ENCODE results near the gene RAB32. TPM values are rescaled to one million over a fixed set of nuclear protein-coding genes. Genes with fewer than 3 reads are reported as not detected.
"Not testable (repeated sequence)": the region's sequence is repeated elsewhere in the genome, so short reads cannot be mapped to it uniquely, and the experiment has no call there.

RAB32 gene
- total RNA-seq, 1 donor from 2014 or later: 1.1 TPM

DNA sequence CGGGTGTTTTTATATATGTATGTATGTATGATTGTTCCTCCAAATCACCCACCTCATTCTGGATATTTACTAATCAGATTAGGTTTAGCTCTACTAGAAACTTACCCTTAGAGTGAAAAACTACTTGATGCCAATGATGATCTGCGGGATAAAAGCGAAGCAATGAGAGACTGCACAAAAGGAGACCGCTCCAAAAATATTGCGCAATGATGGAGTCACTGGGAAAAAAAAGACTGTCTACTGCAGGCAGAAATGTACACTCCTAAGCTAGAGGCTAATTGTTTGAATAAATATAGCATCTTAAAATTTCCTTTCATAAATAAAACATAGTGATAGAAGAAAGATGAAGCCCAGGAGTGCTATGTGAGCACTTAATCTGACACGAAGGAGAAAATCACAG is 7.3 kb downstream of the RAB32 start:
- no peaks in the 10 kb centered on the region for H3K9me3 Mint-ChIP-seq
- H3K27me3 Mint-ChIP-seq (ENCODE audit: insufficient read depth): peaks cover 8% of the 10 kb centered on the region
- H3K4me1 Mint-ChIP-seq (ENCODE audit: low read depth): no peaks in the 10 kb centered on the region
- no peaks in the 10 kb centered on the region for H3K36me3 Mint-ChIP-seq (ENCODE audit: low read depth)
- intact Hi-C loops (cut with micrococcal nuclease): no loop called here
- no peak overlapping the region for H3K4me3 Mint-ChIP-seq
- no peak overlapping the region for H3K27ac Mint-ChIP-seq
- no peak for DNase-seq (ENCODE audit: low spot score)

DNA sequence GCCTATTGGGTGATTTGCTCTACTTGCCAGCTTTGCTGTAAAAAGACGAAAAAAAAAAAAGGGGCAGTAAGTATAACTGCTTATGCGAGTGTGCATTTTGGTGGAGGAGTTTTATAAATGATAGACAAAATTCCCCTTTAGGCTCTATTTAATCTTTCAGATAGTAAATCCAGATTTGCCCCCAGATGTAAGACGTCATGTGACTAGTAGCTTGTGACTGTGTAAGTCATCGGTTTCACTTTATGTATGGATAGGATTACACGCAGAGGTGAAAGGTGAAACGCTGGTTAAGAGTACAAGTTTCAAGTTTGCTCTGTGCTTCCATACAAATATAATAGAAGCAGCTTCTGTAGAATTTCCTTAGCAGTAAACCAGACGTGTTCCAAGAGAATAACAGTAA is 7.9 kb downstream of the RAB32 start:
- peaks cover 8% of the 10 kb centered on the region for H3K27me3 Mint-ChIP-seq (ENCODE audit: insufficient read depth)
- H3K27ac Mint-ChIP-seq: no peak overlapping the region
- intact Hi-C loops (cut with micrococcal nuclease): no loop called here
- DNase-seq (ENCODE audit: low spot score): no peak
- no peaks in the 10 kb centered on the region for H3K4me1 Mint-ChIP-seq (ENCODE audit: low read depth)
- no peaks in the 10 kb centered on the region for H3K9me3 Mint-ChIP-seq
- H3K4me3 Mint-ChIP-seq: no peak overlapping the region
- no peaks in the 10 kb centered on the region for H3K36me3 Mint-ChIP-seq (ENCODE audit: low read depth)

DNA sequence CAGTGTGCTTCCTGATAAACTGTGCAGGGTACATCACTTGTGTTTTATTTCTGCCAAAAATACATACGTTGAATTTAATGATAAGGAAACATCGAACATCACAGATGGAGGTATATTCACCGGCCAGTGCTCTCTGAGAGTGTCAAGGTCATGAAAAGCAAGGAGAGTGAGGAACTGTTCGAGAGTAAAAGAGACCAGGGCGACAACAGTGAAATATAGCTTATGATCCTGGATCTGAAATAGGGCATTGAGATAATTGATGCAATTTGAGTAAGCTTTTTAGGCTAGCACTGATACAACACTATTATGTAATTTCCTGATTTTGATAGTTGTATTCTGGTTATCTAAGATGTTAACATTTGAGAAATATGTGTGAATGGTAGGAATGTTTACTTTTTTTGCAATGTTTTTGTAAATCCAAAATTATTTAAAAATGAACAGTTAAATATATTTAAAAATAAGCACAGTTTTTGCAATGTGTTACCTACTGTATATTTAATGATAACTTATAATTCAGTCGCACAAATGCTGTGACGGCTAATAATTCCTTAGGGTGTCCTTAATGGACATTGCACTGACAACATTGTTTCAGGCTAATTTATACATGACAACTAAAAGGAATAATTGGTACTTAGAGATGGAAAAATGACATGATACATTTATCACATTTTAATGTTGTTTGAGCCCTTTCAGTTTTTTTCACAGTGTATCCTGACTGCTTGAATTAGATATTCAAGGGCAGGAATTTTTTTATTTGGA is 9.9 kb downstream of the RAB32 start:
- H3K4me3 Mint-ChIP-seq: no peak overlapping the region
- intact Hi-C loops (cut with micrococcal nuclease): no loop called here
- no peaks in the 10 kb centered on the region for H3K27me3 Mint-ChIP-seq (ENCODE audit: insufficient read depth)
- H3K36me3 Mint-ChIP-seq (ENCODE audit: low read depth): no peaks in the 10 kb centered on the region
- H3K27ac Mint-ChIP-seq: no peak overlapping the region
- no peaks in the 10 kb centered on the region for H3K9me3 Mint-ChIP-seq
- DNase-seq (ENCODE audit: low spot score): no peak
- no peaks in the 10 kb centered on the region for H3K4me1 Mint-ChIP-seq (ENCODE audit: low read depth)

DNA sequence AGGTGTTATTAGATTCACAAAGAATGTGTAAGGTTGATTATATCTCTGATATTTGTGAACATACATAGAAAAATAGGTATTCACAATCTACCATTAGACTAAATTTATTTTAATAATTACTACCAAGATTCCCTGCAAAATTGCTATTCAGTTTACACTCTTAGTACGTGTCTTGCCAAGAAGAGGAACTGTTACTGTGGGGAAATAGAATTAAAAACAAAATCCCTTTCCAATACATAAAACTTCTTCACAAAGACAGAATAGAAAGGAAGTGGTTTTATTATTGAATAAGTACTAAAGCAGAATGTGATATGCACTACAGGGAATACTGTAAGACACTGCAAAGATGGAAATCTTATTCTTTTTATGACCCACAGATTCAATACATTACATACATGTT is 17.0 kb downstream of the RAB32 start:
- intact Hi-C loops (cut with micrococcal nuclease): no loop called here
- Mint-ChIP-seq H3K27ac (no peak overlapping the region), H3K4me3 (no peak overlapping the region), H3K36me3 (ENCODE audit: low read depth) (no peaks in the 10 kb centered on the region), H3K9me3 (no peaks in the 10 kb centered on the region), H3K4me1 (ENCODE audit: low read depth) (no peaks in the 10 kb centered on the region), H3K27me3 (ENCODE audit: insufficient read depth) (no peaks in the 10 kb centered on the region)
- no peak for DNase-seq (ENCODE audit: low spot score)

DNA sequence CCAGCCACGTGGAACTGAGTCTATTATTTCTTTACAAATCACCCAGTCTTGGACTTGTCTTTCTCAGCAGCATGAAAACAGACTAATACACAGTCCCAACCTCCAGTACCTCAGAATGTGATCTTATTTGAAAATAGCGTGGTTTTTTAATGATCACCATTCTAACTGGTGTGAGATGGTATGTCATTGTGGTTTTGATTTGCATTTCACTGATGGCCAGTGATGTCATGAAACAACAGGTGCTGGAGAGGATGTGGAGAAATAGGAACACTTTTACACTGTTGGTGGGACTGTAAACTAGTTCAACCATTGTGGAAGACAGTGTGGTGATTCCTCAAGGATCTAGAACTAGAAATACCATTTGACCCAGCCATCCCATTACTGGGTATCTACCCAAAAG is 23.0 kb downstream of the RAB32 start:
- H3K9me3 Mint-ChIP-seq; DNase-seq (ENCODE audit: low spot score); H3K27me3 Mint-ChIP-seq (ENCODE audit: insufficient read depth); H3K27ac Mint-ChIP-seq; H3K4me1 Mint-ChIP-seq (ENCODE audit: low read depth); intact Hi-C loops (cut with micrococcal nuclease); H3K4me3 Mint-ChIP-seq; H3K36me3 Mint-ChIP-seq (ENCODE audit: low read depth): not testable (repeated sequence)

DNA sequence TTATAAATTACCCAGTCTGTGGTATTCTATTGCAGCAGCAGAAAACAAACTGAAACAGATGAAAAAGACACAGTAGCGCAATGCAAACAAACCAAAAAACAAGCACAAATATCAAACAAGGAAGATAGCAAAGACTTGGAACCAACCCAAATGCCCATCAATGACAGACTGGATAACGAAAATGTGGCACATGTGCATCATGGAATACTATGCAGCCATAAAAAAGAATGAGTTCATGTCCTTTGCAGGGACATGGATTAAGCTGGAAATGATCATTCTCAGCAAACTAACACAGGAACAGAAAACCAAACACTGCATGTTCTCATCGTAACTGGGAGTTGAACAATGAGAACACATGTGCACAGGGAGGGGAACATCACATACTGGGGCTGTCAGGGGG is 25.0 kb downstream of the RAB32 start:
- not testable (repeated sequence) for H3K4me3 Mint-ChIP-seq

DNA sequence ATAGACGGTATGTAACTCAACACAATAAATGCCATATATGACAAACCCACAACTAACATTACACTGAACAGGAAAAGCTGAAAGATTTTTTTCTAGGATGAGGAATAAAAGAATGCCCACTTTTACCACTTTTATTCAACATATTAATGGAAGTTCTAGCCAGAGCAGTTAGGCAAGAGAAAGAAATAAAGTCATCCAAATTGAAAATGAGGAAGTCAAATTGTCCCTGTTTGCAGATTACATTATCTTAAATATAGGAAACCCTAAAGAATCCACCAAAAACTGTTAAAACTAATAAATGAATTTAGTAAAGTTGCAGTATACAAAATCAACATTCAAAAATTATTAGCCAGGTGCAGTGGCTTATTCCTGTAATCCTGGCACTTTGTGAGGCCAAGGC is 30.6 kb downstream of the RAB32 start:
- no peaks in the 10 kb centered on the region for H3K9me3 Mint-ChIP-seq
- peaks cover 1% of the 10 kb centered on the region for H3K27me3 Mint-ChIP-seq (ENCODE audit: insufficient read depth)
- intact Hi-C loops (cut with micrococcal nuclease): no loop called here
- H3K27ac Mint-ChIP-seq: no peak overlapping the region
- no peaks in the 10 kb centered on the region for H3K4me1 Mint-ChIP-seq (ENCODE audit: low read depth)
- DNase-seq (ENCODE audit: low spot score): no peak
- no peaks in the 10 kb centered on the region for H3K36me3 Mint-ChIP-seq (ENCODE audit: low read depth)
- no peak overlapping the region for H3K4me3 Mint-ChIP-seq

More for the DNA sequence above, 25.0 kb downstream of the RAB32 start:
- H3K27ac Mint-ChIP-seq; intact Hi-C loops (cut with micrococcal nuclease); H3K27me3 Mint-ChIP-seq (ENCODE audit: insufficient read depth); H3K4me1 Mint-ChIP-seq (ENCODE audit: low read depth); H3K36me3 Mint-ChIP-seq (ENCODE audit: low read depth); DNase-seq (ENCODE audit: low spot score); H3K9me3 Mint-ChIP-seq: not testable (repeated sequence)

DNA sequence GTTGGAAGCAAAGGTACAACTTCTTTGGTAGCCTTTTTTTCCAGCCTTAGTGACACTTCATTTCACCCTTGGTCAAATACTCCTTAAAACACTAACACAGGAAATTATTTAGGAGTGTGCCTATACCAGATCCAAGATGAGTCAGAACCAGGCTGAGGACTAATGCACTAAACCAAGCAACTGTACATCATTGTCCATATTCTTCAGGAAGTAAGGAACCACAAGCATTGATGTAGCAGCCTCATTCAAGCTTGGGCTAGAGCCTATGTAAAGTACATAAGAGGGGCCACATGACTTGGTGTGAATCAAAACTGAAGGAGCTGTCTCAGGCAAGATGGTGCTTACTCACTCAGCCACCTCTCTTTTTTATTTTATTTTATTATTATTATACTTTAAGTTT is 34.4 kb downstream of the RAB32 start:
- Mint-ChIP-seq H3K4me1 (ENCODE audit: low read depth) (no peaks in the 10 kb centered on the region), H3K27me3 (ENCODE audit: insufficient read depth) (no peaks in the 10 kb centered on the region), H3K4me3 (no peak overlapping the region), H3K27ac (no peak overlapping the region), H3K36me3 (ENCODE audit: low read depth) (no peaks in the 10 kb centered on the region), H3K9me3 (no peaks in the 10 kb centered on the region)
- intact Hi-C loops (cut with micrococcal nuclease): no loop called here
- no peak for DNase-seq (ENCODE audit: low spot score)

DNA sequence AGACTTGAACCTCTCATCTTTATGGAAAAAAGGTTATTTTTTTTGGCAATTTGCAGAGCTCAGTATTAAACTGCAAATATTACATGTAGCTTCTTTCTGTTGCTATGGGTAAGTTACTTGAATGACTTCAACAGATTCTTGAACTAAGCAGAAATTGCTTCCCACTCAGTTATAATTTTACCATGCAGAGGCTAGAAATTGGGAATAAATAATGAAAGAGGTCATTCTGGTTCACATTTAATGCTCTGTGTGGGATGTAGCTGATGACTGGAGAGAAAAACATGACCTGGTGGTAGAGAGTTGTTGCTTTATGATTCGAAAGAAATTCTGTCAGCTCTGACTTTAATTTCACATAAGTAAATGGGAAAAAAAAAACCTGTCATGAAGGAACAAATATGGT is 38.3 kb downstream of the RAB32 start:
- Mint-ChIP-seq H3K27ac (no peak overlapping the region), H3K4me1 (ENCODE audit: low read depth) (no peaks in the 10 kb centered on the region), H3K9me3 (no peaks in the 10 kb centered on the region), H3K36me3 (ENCODE audit: low read depth) (no peaks in the 10 kb centered on the region), H3K27me3 (ENCODE audit: insufficient read depth) (no peaks in the 10 kb centered on the region), H3K4me3 (no peak overlapping the region)
- DNase-seq (ENCODE audit: low spot score): no peak
- intact Hi-C loops (cut with micrococcal nuclease): no loop called here

DNA sequence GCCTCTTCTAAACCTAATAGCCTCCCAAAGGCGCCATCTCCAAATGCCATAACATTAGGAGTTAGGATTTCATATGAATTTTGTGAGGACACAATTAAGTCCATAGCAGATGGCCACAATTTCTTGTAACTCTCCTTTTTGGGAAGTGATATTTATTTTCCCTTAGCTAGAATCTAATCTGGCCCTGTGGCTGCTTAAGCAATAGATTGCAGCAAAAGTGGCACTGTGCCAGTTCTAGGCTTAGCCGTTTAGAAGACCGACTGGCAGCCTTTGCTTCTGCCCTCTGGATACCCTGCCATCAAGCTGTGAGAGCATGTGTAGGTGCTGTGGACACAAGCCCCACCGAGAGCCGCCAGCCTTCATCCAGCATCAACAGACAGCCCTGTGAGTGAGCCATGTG is 39.2 kb downstream of the RAB32 start:
- H3K9me3 Mint-ChIP-seq: no peaks in the 10 kb centered on the region
- H3K27me3 Mint-ChIP-seq (ENCODE audit: insufficient read depth): no peaks in the 10 kb centered on the region
- H3K27ac Mint-ChIP-seq: no peak overlapping the region
- H3K36me3 Mint-ChIP-seq (ENCODE audit: low read depth): no peaks in the 10 kb centered on the region
- intact Hi-C loops (cut with micrococcal nuclease): no loop called here
- H3K4me1 Mint-ChIP-seq (ENCODE audit: low read depth): no peaks in the 10 kb centered on the region
- H3K4me3 Mint-ChIP-seq: no peak overlapping the region
- DNase-seq (ENCODE audit: low spot score): no peak

DNA sequence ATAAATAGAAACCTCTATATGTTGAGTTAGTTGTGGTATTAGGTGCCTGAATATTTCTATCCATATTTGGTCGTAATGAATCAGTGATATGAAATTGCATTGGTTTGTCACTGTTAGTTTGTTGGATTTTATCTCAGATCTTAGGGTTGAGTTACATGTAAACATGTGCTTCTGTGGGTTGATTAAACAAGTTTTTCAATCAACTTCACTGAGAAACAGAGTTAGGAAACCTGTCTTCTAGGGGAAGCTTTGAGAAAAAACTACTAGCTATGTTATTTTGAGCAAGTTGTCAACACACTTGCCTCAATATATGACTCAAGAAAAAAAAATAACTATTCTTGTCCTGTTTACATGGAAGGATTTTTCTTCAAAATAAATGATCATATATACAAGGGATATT is 40.3 kb downstream of the RAB32 start:
- Mint-ChIP-seq H3K9me3 (no peaks in the 10 kb centered on the region), H3K4me3 (no peak overlapping the region), H3K27me3 (ENCODE audit: insufficient read depth) (no peaks in the 10 kb centered on the region), H3K4me1 (ENCODE audit: low read depth) (no peaks in the 10 kb centered on the region), H3K27ac (no peak overlapping the region), H3K36me3 (ENCODE audit: low read depth) (no peaks in the 10 kb centered on the region)
- intact Hi-C loops (cut with micrococcal nuclease): no loop called here
- DNase-seq (ENCODE audit: low spot score): no peak

DNA sequence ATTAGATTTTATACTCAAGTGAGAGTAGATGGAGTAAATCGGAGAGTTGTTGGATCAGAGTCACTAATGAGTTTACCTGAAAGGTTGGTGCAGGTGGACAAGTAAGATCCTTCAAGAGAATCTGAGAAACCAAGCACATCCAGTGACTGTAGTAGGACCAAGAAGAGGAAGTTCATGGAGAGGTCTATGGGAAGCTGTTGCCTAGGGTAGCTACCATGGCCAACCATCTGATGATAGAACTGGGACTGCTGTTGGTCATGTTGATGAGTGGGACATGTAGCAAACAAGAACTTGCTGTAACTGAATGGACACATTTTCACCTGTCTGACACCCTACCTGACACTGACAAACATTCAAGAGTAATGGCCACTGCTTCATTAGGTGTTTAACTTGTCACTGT is 43.8 kb downstream of the RAB32 start:
- Mint-ChIP-seq H3K36me3 (ENCODE audit: low read depth) (no peaks in the 10 kb centered on the region), H3K4me3 (no peak overlapping the region), H3K27ac (no peak overlapping the region), H3K9me3 (no peaks in the 10 kb centered on the region), H3K27me3 (ENCODE audit: insufficient read depth) (peaks cover 3% of the 10 kb centered on the region), H3K4me1 (ENCODE audit: low read depth) (no peaks in the 10 kb centered on the region)
- intact Hi-C loops (cut with micrococcal nuclease): no loop called here
- no peak for DNase-seq (ENCODE audit: low spot score)

DNA sequence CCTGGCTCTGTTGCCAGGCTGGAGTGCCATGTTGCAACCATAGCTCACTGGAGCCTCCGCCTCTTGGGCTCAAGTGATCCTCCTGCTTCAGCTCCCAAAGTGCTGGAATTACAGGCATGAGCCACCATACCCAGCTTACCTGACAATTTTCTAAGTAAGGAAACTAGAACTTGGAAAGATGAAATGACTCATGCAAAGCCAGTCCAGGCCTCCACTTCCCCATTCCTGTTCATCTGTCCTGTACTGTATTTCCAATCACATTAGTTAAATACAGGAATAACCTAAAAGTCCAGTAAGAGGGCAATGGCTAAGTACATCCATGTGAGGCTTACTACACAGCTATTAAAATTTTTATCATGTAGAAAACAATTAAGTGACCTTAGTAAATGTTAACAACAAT is 46.9 kb downstream of the RAB32 start:
- intact Hi-C loops (cut with micrococcal nuclease): no loop called here
- Mint-ChIP-seq H3K4me3 (no peak overlapping the region), H3K27ac (no peak overlapping the region), H3K4me1 (ENCODE audit: low read depth) (no peaks in the 10 kb centered on the region), H3K36me3 (ENCODE audit: low read depth) (no peaks in the 10 kb centered on the region), H3K27me3 (ENCODE audit: insufficient read depth) (peaks cover 6% of the 10 kb centered on the region), H3K9me3 (no peaks in the 10 kb centered on the region)
- no peak for DNase-seq (ENCODE audit: low spot score)

DNA sequence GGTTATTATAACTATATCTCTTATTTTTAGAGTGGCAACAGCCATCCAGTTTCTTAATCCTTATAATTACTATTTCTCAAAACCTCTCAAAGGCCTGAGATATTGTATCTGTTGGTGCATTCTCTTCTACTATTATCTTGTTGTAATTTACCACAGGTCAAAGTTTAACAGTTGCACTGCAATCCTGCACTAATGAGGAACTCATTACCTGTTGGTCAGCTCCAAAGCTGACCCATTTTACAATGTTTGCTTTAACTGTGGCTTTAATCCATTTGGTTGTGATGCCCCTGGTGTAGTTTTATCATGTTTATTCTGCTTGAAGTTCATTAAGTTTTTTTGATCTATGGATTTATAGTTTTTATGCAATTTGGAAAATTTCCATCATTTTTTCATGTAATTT is 48.8 kb downstream of the RAB32 start:
- no peak for DNase-seq (ENCODE audit: low spot score)
- Mint-ChIP-seq H3K36me3 (ENCODE audit: low read depth) (no peaks in the 10 kb centered on the region), H3K27ac (no peak overlapping the region), H3K4me1 (ENCODE audit: low read depth) (no peaks in the 10 kb centered on the region), H3K4me3 (no peak overlapping the region), H3K9me3 (no peaks in the 10 kb centered on the region), H3K27me3 (ENCODE audit: insufficient read depth) (peaks cover 6% of the 10 kb centered on the region)
- intact Hi-C loops (cut with micrococcal nuclease): no loop called here
